HG03025 (cell line): ENCODE data around the gene ZNF839.
"Not testable (repeated sequence)": the region's sequence is repeated elsewhere in the genome, so short reads cannot be mapped to it uniquely, and the experiment has no call there.

Experiments used
- ATAC-seq: cut with Tn5 transposase; IDR thresholded peaks from one replicate; pipeline ENCODE4 v1.9.1; 2021; ENCODE audit warnings: mild to moderate bottlenecking, moderate library complexity; ENCODE audit not compliant: unreplicated experiment, low FRiP score

ZNF839 gene

DNA sequence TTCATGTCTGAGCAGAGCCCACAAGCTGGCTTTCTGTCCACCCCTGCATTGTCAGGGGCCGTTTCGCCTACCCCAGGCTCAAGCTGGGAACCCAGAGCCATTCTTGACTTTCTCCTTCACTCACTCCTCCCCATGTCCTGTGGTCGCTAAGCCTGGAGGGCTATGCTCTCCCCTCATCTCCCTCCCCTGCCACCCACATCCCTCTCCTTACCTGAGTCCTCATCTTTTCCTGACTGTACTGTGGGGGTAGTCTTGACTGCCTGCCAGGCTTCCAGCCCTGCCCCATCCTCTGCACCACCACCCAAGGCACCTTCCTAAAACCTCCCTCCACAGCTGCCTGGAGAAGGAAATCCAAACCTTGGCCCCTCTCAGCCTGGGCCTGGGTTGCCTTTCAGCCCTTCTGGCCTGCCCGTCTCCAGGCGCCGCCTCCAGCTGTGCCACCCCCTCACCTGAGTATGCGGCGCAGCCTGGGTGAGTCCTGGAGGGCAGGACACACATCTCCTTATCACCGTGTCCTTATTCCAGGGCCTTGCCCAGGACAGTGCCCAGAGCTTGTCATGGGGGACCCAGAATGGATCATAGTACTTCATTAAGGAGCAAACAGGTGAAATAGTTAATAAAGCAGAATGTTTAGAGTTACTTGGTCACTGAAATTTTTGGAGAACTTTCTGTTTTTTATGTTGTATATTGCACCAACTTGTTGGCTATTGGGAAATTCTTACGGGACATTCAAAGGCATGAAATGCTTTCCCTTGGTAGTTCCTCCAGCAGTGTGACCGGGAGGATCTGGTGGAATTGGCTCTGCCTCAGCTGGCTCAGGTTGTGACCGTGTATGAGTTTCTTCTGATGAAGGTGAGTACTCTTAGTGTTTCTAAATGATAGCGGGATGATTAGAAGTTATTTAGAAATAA is 14.5 kb downstream of the ZNF839 start:
- ATAC-seq: no peak

GRCh38 chr14:102335163-102335562 is 15.6 kb downstream of the ZNF839 start:
- no peak for ATAC-seq

GRCh38 chr14:102338724-102339123 is 19.2 kb downstream of the ZNF839 start:
- ATAC-seq: no peak

DNA sequence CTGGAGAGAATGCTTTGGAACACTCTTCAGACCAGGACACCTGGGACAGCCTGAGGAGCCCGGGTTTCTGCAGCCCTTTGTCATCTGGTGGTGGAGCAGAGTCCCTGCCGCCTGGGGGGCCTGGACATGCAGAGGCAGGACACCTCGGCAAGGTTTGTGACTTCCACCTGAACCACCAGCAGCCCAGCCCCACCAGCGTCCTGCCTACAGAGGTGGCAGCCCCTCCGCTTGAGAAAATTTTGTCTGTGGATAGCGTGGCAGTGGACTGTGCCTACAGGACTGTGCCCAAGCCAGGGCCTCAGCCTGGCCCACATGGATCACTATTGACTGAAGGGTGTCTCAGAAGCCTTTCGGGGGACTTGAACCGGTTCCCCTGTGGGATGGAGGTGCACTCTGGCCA is 22.0 kb downstream of the ZNF839 start:
- ATAC-seq: no peak

DNA sequence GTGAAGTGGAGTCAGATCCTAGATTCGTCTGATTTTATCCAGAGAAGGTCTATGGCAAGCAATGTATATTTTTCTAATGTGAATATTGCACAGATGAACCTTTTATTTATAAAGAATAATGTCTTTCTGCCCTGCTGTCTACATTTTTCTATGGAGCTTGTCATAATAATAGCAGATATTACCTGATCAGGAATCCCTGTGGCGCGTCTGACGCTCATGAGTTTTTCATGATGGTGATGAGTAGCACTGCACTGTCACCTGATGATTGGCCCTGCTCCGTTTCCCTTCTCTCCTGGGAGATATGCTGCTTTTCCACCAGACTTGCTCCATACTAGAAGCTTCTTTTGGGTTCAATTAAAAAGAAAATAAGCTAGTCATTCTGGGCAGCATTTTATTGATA is 22.7 kb downstream of the ZNF839 start:
- ATAC-seq: no peak

DNA sequence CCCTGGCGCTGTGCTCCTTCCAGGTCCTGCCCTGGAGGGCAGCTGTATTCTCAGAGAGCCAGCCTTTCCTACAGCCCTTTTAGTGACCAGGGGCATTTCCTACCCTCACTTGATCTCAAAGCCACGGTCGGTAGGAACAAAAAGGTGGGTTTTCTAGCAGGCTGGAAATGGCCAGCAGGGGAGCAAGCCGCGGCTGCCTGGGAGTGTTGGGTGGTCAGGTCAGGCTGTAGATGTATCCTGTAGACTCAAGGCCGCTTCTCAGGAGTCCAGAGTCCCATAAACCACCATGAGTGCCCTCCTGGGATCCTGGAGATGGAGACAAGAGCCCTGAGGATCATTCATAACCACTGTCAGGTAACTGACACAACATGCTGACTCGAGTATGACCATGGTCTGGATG is 24.5 kb downstream of the ZNF839 start:
- no peak for ATAC-seq

DNA sequence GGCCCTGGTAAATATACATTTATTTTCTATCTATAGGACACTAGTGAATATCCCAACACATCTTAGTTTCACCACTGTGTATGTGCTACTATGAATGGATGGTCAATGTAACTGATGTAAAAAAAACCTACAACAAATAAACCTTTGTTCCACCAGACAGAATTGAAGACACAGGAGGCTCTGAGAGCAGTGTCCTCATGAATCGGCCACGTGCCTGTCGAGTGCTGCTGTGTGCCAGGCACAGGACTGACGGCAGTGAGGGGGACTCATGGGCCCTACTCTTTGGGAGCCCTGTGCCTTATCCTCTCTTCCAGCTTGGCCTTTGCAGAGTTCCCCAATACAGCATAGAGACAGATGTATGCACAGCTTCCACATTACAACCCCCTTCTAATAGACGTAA is 24.9 kb downstream of the ZNF839 start:
- no peak for ATAC-seq

GRCh38 chr14:102345232-102345631 is 25.7 kb downstream of the ZNF839 start:
- no peak for ATAC-seq

GRCh38 chr14:102346645-102347044 is 27.1 kb downstream of the ZNF839 start:
- ATAC-seq: no peak

- no peak for ATAC-seq
Measured at GRCh38 chr14:102348376-102348775, 28.8 kb downstream of the ZNF839 start.

GRCh38 chr14:102351023-102351422 is 31.5 kb downstream of the ZNF839 start:
- ATAC-seq: no peak

DNA sequence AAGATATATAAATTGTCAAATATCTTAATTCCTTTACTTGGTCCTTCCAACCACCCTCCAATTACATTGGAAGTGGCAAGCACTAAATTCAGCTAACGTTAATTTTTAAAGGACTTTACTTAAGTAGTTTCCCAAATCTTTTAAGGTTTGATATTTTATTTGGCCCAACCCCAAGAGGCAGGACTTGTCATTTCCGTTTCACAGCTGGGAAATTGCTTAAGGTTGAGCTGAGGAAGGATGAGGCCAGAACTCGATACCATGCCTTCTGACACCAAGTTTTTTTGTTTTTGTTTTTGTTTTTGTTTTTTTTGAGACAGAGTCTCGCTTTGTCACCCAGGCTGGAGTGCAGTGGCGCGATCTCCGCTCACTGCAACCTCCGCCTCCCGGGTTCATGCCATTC is 32.0 kb downstream of the ZNF839 start:
- not testable (repeated sequence) for ATAC-seq

- no peak for ATAC-seq
Measured at GRCh38 chr14:102352213-102352612, 32.7 kb downstream of the ZNF839 start.

- no peak for ATAC-seq
Measured at GRCh38 chr14:102353126-102353619, 33.6 kb downstream of the ZNF839 start.

GRCh38 chr14:102356280-102356679 is 36.7 kb downstream of the ZNF839 start:
- ATAC-seq: no peak

- no peak for ATAC-seq
Measured at GRCh38 chr14:102359341-102359740, 39.8 kb downstream of the ZNF839 start.

DNA sequence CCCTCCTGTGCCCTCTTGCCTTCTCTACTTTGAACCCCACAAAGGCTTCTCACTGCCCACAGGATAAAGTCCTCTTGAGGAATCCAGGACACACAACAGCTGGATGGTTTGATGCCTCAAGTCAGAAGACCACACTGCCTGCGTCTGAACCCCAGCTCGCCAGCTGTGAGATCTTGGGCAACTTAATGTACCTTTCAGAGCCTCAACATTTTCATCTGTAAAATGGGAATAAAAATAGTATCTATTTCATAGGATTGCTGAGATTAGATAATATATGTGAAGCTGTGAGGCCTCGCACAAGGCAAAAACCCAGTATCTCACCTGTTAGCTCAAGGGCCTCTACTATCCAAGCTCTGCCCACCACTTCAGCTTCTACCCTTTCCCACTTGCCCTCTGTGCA is 40.8 kb downstream of the ZNF839 start:
- ATAC-seq: no peak

GRCh38 chr14:102362084-102362483 is 42.5 kb downstream of the ZNF839 start:
- peak; percentile 26 for ATAC-seq

DNA sequence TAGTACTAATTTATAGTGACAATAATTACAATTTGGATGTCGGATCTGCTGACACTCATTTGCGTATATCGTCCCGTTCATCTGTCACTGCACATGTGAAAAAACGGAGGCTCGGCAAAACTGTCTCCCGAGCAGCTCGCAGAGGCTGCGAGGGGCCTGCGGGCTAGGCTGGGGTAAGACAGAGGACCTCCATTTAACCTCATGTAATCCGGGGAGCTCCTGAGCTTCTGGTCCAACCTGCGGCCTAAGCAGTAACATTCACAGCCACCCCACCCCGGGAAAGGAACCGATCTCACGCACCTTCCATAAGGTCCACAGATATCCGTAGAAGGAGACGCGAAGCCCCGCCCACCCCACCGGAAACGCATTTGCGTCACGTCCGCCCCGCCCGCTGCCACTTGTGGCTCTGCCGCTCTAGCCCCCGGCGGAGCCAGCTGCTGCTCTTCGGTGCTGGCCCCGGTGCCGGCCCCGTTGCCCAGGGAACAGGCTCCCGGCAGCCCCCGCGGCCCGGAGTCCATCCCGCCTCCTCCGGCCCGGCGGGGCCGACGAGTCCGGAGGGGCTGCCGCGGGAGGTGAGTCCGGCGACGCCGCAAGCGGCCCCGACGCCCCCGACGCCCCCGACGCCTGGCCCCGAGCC is 43.1 kb downstream of the ZNF839 start, which contains the start of the genes CINP and TECPR2:
Gene CINP, minus strand, starts transcription at position 346 of the 637 bp plus-strand sequence. Its CDS starts 39 bp downstream, at position 307.
Gene TECPR2, plus strand, starts transcription at position 397 of the 637 bp plus-strand sequence. CDS start 13,781 bp downstream, outside the sequence.
- ATAC-seq: peak; percentile 90

- peak; percentile 27 for ATAC-seq
Measured at GRCh38 chr14:102363182-102363943, 43.8 kb downstream of the ZNF839 start.
